ENCODE data around the gene PIANP. TPM values are rescaled to one million over a fixed set of nuclear protein-coding genes. Genes with fewer than 3 reads are reported as not detected.

Gene PIANP
- total RNA-seq, 4 donors from 2014 or later, result not detected

DNA sequence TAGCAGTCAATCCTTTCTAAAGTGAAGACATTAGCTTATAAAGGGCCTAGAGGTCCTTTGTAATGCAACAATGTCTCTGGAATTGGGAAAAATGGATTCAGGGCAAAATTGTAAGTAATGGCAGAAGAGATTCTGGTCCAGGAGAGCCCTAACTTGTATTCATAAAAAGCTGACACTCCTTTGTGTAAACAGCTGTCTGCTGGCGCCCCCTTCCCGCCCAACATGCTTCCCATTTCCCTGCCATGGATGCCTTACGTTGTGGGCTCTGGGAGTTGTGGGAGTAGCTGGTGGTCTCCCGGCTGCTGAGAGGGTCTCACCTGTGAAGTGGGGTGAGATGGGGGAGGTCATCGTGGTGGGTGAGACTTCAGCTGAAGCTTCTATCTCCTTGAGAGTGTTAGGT lies 55.7 kb downstream of the PIANP start:
- Histone ChIP-seq H3K9me3 (no peaks in the 10 kb centered on the region), H3K4me3 (no peak overlapping the region), H3K27ac (no peak overlapping the region), H3K36me3 (peaks cover 0 to 13% of the 10 kb centered on the region in 2 donors), H3K27me3 (peaks cover 0 to 3% (median 0%) of the 10 kb centered on the region in 3 donors), H3K4me1 (peaks cover 0 to 6% of the 10 kb centered on the region in 2 donors)
- intact Hi-C loops (cut with DNase I; ENCODE audit: low total_unique reads) (no loop called here), in situ Hi-C loops (cut with MboI; ENCODE audit: low sequenced_read_pairs in 4 of 4) (no loop called here)
- ATAC-seq (no peak), DNase-seq (no peak)
- TF ChIP-seq, protein P1, sequence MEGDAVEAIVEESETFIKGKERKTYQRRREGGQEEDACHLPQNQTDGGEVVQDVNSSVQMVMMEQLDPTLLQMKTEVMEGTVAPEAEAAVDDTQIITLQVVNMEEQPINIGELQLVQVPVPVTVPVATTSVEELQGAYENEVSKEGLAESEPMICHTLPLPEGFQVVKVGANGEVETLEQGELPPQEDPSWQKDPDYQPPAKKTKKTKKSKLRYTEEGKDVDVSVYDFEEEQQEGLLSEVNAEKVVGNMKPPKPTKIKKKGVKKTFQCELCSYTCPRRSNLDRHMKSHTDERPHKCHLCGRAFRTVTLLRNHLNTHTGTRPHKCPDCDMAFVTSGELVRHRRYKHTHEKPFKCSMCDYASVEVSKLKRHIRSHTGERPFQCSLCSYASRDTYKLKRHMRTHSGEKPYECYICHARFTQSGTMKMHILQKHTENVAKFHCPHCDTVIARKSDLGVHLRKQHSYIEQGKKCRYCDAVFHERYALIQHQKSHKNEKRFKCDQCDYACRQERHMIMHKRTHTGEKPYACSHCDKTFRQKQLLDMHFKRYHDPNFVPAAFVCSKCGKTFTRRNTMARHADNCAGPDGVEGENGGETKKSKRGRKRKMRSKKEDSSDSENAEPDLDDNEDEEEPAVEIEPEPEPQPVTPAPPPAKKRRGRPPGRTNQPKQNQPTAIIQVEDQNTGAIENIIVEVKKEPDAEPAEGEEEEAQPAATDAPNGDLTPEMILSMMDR (IDR thresholded peaks at IDR 0.05 in 4 of 5, conservative IDR thresholded peaks at IDR 0.05 in 1 of 5), result no peak
- TF ChIP-seq POLR2A (IDR thresholded peaks at IDR 0.05), result no peak

GRCh38 chr12:6644257-6644596 lies 56.4 kb downstream of the PIANP start:
- Histone ChIP-seq H3K36me3 (peaks cover 0 to 9% of the 10 kb centered on the region in 2 donors), H3K9me3 (no peaks in the 10 kb centered on the region), H3K4me3 (no peak overlapping the region), H3K27ac (no peak overlapping the region), H3K27me3 (peaks cover 0 to 3% (median 0%) of the 10 kb centered on the region in 3 donors), H3K4me1 (peaks cover 0 to 6% of the 10 kb centered on the region in 2 donors)
- ATAC-seq (no peak), DNase-seq (no peak)
- TF ChIP-seq, protein P1 (IDR thresholded peaks at IDR 0.05 in 4 of 5, conservative IDR thresholded peaks at IDR 0.05 in 1 of 5), result no peak
- no peak for TF ChIP-seq POLR2A (IDR thresholded peaks at IDR 0.05)
- in situ Hi-C loops (cut with MboI; ENCODE audit: low sequenced_read_pairs in 4 of 4), result no loop called here
- intact Hi-C loops (cut with DNase I; ENCODE audit: low total_unique reads), result no loop called here

Other genes starting within 250 kb of the PIANP start
- gene TAPBPL, start 248.8 kb downstream of the PIANP start, total RNA-seq, result 1 to 10 TPM; 3.8 to 8.6 (median 5.8) TPM
- gene VAMP1, start 230.1 kb downstream of the PIANP start, total RNA-seq, result 1 to 10 TPM; 1.1 to 2.0 (median 1.4) TPM
- 100 to 1,000 TPM in 3 of 4 donors, 10 to 100 TPM in 1; 76.6 to 147 (median 124) TPM for gene MRPL51, start 207.6 kb downstream of the PIANP start, total RNA-seq
- 100 to 1,000 TPM in 1 of 4 donors, 10 to 100 TPM in 3; 12.3 to 250 (median 13.3) TPM for gene NCAPD2, start 206.7 kb downstream of the PIANP start, total RNA-seq
- gene GAPDH, start 166.3 kb downstream of the PIANP start, total RNA-seq, result over 10,000 TPM; 11,241 to 15,891 (median 13,472) TPM
- gene IFFO1, start 144.8 kb downstream of the PIANP start, total RNA-seq, result 10 to 100 TPM in 1 of 4 donors, 1 to 10 TPM in 3; 6.8 to 10.5 (median 8.3) TPM
- 10 to 100 TPM; 25.7 to 63.3 (median 45.3) TPM for gene NOP2, start 132.5 kb downstream of the PIANP start, total RNA-seq
- 100 to 1,000 TPM; 128 to 173 (median 148) TPM for gene CHD4, start 93.4 kb downstream of the PIANP start, total RNA-seq
- gene LPAR5, start 64.9 kb downstream of the PIANP start, total RNA-seq, result under 1 TPM; 0.17 to 0.75 (median 0.47) TPM
- gene ACRBP, start 53.4 kb downstream of the PIANP start, total RNA-seq, result under 1 TPM in 3 of 4 donors, not detected in 1; 0.27 to 0.71 (median 0.65) TPM
- 10 to 100 TPM; 12.8 to 28.9 (median 19.7) TPM for gene ING4, start 37.7 kb downstream of the PIANP start, total RNA-seq
- gene ZNF384, start 11.4 kb downstream of the PIANP start, total RNA-seq, result 10 to 100 TPM; 22.4 to 35.3 (median 27.9) TPM
- 100 to 1,000 TPM in 2 of 4 donors, 10 to 100 TPM in 2; 82.0 to 132 (median 99.0) TPM for gene COPS7A, start 23.2 kb upstream of the PIANP start, total RNA-seq
- 100 to 1,000 TPM; 105 to 181 (median 165) TPM for gene MLF2, start 52.3 kb upstream of the PIANP start, total RNA-seq
- 10 to 100 TPM; 15.0 to 40.4 (median 31.5) TPM for gene PTMS, start 65.5 kb upstream of the PIANP start, total RNA-seq
- gene LAG3, start 71.7 kb upstream of the PIANP start, total RNA-seq, result not detected
- 10 to 100 TPM in 1 of 4 donors, 1 to 10 TPM in 3; 1.8 to 12.9 (median 3.8) TPM for gene CD4, start 88.7 kb upstream of the PIANP start, total RNA-seq
- under 1 TPM in 3 of 4 donors, not detected in 1; 0.16 to 0.31 (median 0.20) TPM for gene GPR162, start 121.0 kb upstream of the PIANP start, total RNA-seq
- 1 to 10 TPM in 3 of 4 donors, under 1 TPM in 1; 0.66 to 4.7 (median 1.5) TPM for gene P3H3, start 127.6 kb upstream of the PIANP start, total RNA-seq
- gene GNB3, start 140.1 kb upstream of the PIANP start, total RNA-seq, result not detected
- 1 to 10 TPM in 1 of 4 donors, under 1 TPM in 3; 0.25 to 4.4 (median 0.65) TPM for gene CDCA3, start 150.5 kb upstream of the PIANP start, total RNA-seq
- gene USP5, start 151.3 kb upstream of the PIANP start, total RNA-seq, result 100 to 1,000 TPM in 1 of 4 donors, 10 to 100 TPM in 3; 66.4 to 120 (median 74.1) TPM
- gene TPI1, start 166.7 kb upstream of the PIANP start, total RNA-seq, result 100 to 1,000 TPM; 500 to 741 (median 604) TPM
- 10 to 100 TPM in 1 of 4 donors, 1 to 10 TPM in 3; 4.6 to 10.0 (median 5.0) TPM for gene SPSB2, start 172.5 kb upstream of the PIANP start, total RNA-seq
- gene LRRC23, start 204.0 kb upstream of the PIANP start, total RNA-seq, result 10 to 100 TPM in 2 of 4 donors, 1 to 10 TPM in 2; 6.5 to 14.0 (median 11.0) TPM
- gene ENO2, start 213.8 kb upstream of the PIANP start, total RNA-seq, result 1 to 10 TPM in 3 of 4 donors, under 1 TPM in 1; 0.97 to 6.2 (median 1.8) TPM
- 10 to 100 TPM; 11.5 to 31.5 (median 26.5) TPM for gene ATN1, start 227.1 kb upstream of the PIANP start, total RNA-seq
- gene RNU7-1, start 243.0 kb upstream of the PIANP start, total RNA-seq, result not detected
- 100 to 1,000 TPM; 175 to 220 (median 183) TPM for gene C12orf57, start 243.2 kb upstream of the PIANP start, total RNA-seq